H54 (cell line): ENCODE results near the gene ARNT2.

ENCODE experiments used
- DNase-seq: peaks from one replicate; pipeline ENCODE4 v3.0.0; 2011; ENCODE audit warnings: low spot score, mixed read lengths; ENCODE audit not compliant: insufficient read length
- FAIRE-seq: peaks from 3 replicates; lab custom pipeline; 2011; peaks lifted over from hg19 to GRCh38; lab: Jason Lieb, UNC
- POLR2A ChIP-seq: IDR thresholded peaks from 2 replicates; pipeline ENCODE4 v1.6.1; 2011; ENCODE audit warnings: low read depth, mild to moderate bottlenecking, low read length

Gene ARNT2

GRCh38 chr15:80565398-80565797 lies 161.2 kb downstream of the ARNT2 start:
- no peak for DNase-seq
- no peak for FAIRE-seq
- no peak for TF ChIP-seq POLR2A

- TF ChIP-seq POLR2A: no peak
- FAIRE-seq (no peak), DNase-seq (no peak)
Measured at GRCh38 chr15:80565988-80566387, 161.8 kb downstream of the ARNT2 start.

GRCh38 chr15:80567721-80568157 lies 163.6 kb downstream of the ARNT2 start:
- DNase-seq: peak; percentile 45
- FAIRE-seq: no peak
- TF ChIP-seq POLR2A: no peak

- TF ChIP-seq POLR2A: no peak
- no peak for FAIRE-seq
- no peak for DNase-seq
Measured at GRCh38 chr15:80568298-80568697, 164.1 kb downstream of the ARNT2 start.

- TF ChIP-seq POLR2A: no peak
- FAIRE-seq (no peak), DNase-seq (no peak)
Measured at GRCh38 chr15:80568876-80569605, 164.9 kb downstream of the ARNT2 start.

- DNase-seq: no peak
- FAIRE-seq: no peak
- no peak for TF ChIP-seq POLR2A
Measured at GRCh38 chr15:80569656-80570055, 165.5 kb downstream of the ARNT2 start.

- no peak for TF ChIP-seq POLR2A
- DNase-seq (no peak), FAIRE-seq (no peak)
Measured at GRCh38 chr15:80570553-80570952, 166.4 kb downstream of the ARNT2 start.

GRCh38 chr15:80572337-80572736 lies 168.2 kb downstream of the ARNT2 start:
- no peak for TF ChIP-seq POLR2A
- FAIRE-seq: no peak
- no peak for DNase-seq

GRCh38 chr15:80573606-80574005 lies 169.4 kb downstream of the ARNT2 start:
- TF ChIP-seq POLR2A: no peak
- FAIRE-seq: no peak
- no peak for DNase-seq

- TF ChIP-seq POLR2A: no peak
- FAIRE-seq (no peak), DNase-seq (no peak)
Measured at GRCh38 chr15:80574590-80574989, 170.4 kb downstream of the ARNT2 start.

GRCh38 chr15:80576519-80577090 lies 172.4 kb downstream of the ARNT2 start:
- FAIRE-seq: no peak
- no peak for TF ChIP-seq POLR2A
- no peak for DNase-seq

GRCh38 chr15:80577552-80578205 lies 173.5 kb downstream of the ARNT2 start:
- no peak for TF ChIP-seq POLR2A
- no peak for FAIRE-seq

GRCh38 chr15:80578206-80578595 lies 174.0 kb downstream of the ARNT2 start:
- FAIRE-seq: no peak
- no peak for DNase-seq
- TF ChIP-seq POLR2A: no peak

More at GRCh38 chr15:80577552-80578205, 173.5 kb downstream of the ARNT2 start:
- no peak for DNase-seq

- TF ChIP-seq POLR2A: no peak
- DNase-seq (no peak), FAIRE-seq (no peak)
Measured at GRCh38 chr15:80578871-80579270, 174.7 kb downstream of the ARNT2 start.
